Lower leg skin (tissue), 4 donors: ENCODE data around the gene ZNF282. TPM values are rescaled to one million over a fixed set of nuclear protein-coding genes. Genes with fewer than 3 reads are reported as not detected.

Source experiments
- DNase-seq, 2 donors: peaks; one replicate each; pipeline ENCODE4 v3.0.0-alpha.2; 2019; ENCODE audit warnings: low spot score in 2 of 2
- H3K4me3 ChIP-seq: fragments of 200-600 bp; sonication (generic); 2 replicates; pipeline ENCODE4 v1.5.1; 2017; ENCODE audit warnings: mild to moderate bottlenecking, low read depth; ENCODE audit not compliant: poor library complexity, severe bottlenecking
- POLR2A ChIP-seq, 2 donors: fragments of 450-650 bp; IDR thresholded peaks; one replicate each; pipeline ENCODE4 v1.6.1; 2016 to 2017; ENCODE audit warnings: antibody characterized with exemption in 2 of 2, mild to moderate bottlenecking in 1 of 2, moderate library complexity in 1 of 2
- WGBS, 2 donors: methylation state at CpG; one replicate each; pipeline ENCODE4 v1.1.5; 2018; 5-methylcytosine and 5-hydroxymethylcytosine counted together
- intact Hi-C: fragments of 100-400 bp; cut with DNase I; formaldehyde crosslinking; loops from one replicate; pipeline ENCODE4 v1.15.0; 2023; ENCODE audit warnings: low total_unique reads
- total RNA-seq, 4 donors: library from RNA; depleted of rRNA; stranded (reverse); fragments of >200 nt; gene quantifications; one replicate each; pipeline ENCODE4 v1.1.0, GENCODE V29; 2016
- TF ChIP-seq, protein P1 (sequence below), 3 donors: fragments of 450-650 bp; IDR thresholded peaks; one replicate each; pipeline ENCODE4 v1.5.1; 2016; ENCODE audit warnings: antibody characterized with exemption in 3 of 3, mild to moderate bottlenecking in 3 of 3, moderate library complexity in 2 of 3

Gene ZNF282
- total RNA-seq, 4 donors from 2014 or later: 22.4 to 47.5 (median 36.1) TPM

DNA sequence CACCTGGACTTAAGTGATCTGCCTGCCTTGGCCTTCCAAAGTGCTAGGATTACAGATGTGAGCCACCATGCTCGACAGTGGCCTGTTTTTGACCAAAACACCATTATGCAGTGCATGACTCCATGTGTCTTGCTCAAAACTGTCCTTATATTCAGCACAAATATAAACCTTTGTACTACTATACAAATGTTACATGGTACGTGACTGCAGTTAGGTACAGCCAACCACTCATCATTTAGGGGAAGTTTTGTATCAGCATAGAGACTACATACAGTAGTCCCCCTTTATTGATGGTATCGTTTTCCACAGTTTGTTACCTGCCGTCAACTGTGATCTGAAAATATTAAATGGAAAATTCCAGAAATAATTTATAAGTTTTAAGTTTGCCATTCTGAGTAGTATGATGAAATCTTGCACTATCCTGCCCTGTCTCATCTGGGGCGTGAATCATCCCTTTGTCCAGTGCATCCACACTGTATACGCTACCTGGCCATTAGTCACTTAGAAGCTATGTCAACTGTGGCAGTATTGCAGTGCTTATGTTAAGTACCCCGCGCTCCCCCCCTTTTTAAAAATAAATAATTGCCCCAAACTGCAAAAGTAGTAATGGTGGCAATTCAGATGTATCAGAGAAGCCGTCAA, 23.3 kb upstream of the ZNF282 start:
- H3K4me3 ChIP-seq: no peak overlapping the region
- WGBS, 2 donors: 84 to 85% methylated on average over 9 of the region's 9 CpGs
- TF ChIP-seq, protein P1, sequence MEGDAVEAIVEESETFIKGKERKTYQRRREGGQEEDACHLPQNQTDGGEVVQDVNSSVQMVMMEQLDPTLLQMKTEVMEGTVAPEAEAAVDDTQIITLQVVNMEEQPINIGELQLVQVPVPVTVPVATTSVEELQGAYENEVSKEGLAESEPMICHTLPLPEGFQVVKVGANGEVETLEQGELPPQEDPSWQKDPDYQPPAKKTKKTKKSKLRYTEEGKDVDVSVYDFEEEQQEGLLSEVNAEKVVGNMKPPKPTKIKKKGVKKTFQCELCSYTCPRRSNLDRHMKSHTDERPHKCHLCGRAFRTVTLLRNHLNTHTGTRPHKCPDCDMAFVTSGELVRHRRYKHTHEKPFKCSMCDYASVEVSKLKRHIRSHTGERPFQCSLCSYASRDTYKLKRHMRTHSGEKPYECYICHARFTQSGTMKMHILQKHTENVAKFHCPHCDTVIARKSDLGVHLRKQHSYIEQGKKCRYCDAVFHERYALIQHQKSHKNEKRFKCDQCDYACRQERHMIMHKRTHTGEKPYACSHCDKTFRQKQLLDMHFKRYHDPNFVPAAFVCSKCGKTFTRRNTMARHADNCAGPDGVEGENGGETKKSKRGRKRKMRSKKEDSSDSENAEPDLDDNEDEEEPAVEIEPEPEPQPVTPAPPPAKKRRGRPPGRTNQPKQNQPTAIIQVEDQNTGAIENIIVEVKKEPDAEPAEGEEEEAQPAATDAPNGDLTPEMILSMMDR (IDR thresholded peaks at IDR 0.05): no peak
- no peak for TF ChIP-seq POLR2A (IDR thresholded peaks at IDR 0.05)
- intact Hi-C loops: no loop called here
- no peak for DNase-seq

DNA sequence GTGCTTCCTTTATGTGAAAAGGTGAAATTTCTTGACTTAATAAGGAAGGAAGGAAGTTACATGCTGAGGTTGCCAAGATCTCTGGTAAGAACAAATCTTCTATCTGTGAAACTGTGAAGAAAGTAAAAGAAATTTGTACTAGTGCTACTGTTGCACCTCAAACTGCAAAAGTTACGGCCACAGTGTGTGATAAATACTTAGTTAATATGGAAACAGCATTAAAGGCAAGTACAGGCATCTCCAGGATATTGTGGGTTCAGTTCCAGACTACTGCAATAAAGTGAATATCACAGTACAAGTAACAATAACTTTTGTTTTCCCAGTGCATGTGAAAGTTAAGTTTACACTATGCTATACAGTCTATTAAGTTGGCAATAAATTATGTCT, 22.8 kb upstream of the ZNF282 start:
- H3K4me3 ChIP-seq: no peak overlapping the region
- no peak for DNase-seq
- WGBS, 2 donors: 81 to 90% methylated on average over 1 of the region's 1 CpG
- intact Hi-C loops: no loop called here
- no peak for TF ChIP-seq POLR2A (IDR thresholded peaks at IDR 0.05)
- TF ChIP-seq, protein P1 (IDR thresholded peaks at IDR 0.05): no peak

DNA sequence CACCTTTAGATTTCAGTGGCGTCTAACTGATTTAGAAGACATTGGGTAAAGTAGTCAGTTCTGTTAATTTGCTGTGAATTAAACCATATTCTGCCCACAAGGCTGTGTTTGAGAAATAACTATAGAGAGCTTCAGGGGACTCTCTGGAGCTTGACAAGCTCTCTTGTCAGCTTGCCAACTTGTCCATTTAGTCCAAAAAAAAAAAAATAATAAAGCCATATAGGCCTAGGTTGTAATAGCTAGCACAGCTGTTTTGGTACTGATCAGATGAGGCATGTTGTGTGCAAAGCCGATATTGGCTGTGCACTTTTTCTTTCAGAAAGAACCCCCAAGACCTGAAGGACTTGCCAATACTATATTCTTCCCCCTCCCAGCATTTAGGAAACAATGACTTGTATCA, 20.2 kb upstream of the ZNF282 start:
- H3K4me3 ChIP-seq: no peak overlapping the region
- intact Hi-C loops: no loop called here
- WGBS, 2 donors: 96 to 97% methylated on average over 2 of the region's 2 CpGs
- TF ChIP-seq, protein P1 (IDR thresholded peaks at IDR 0.05): no peak
- no peak for TF ChIP-seq POLR2A (IDR thresholded peaks at IDR 0.05)
- no peak for DNase-seq

DNA sequence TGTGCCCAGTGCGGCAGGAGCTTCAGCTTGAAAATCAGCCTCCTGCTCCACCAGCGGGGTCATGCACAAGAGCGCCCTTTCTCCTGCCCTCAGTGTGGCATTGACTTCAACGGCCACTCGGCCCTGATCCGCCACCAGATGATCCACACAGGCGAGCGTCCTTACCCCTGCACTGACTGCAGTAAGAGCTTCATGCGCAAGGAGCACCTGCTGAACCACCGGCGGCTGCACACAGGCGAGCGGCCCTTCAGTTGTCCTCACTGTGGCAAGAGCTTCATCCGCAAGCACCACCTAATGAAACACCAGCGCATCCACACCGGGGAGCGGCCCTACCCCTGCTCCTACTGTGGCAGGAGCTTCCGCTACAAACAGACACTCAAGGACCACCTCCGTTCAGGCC, 16.1 kb upstream of the ZNF282 start:
- 95 to 96% methylated on average over 19 of the region's 19 CpGs for WGBS, 2 donors
- TF ChIP-seq, protein P1 (IDR thresholded peaks at IDR 0.05): no peak
- TF ChIP-seq POLR2A (IDR thresholded peaks at IDR 0.05): no peak
- no peak for DNase-seq
- intact Hi-C loops: no loop called here
- H3K4me3 ChIP-seq: no peak overlapping the region

DNA sequence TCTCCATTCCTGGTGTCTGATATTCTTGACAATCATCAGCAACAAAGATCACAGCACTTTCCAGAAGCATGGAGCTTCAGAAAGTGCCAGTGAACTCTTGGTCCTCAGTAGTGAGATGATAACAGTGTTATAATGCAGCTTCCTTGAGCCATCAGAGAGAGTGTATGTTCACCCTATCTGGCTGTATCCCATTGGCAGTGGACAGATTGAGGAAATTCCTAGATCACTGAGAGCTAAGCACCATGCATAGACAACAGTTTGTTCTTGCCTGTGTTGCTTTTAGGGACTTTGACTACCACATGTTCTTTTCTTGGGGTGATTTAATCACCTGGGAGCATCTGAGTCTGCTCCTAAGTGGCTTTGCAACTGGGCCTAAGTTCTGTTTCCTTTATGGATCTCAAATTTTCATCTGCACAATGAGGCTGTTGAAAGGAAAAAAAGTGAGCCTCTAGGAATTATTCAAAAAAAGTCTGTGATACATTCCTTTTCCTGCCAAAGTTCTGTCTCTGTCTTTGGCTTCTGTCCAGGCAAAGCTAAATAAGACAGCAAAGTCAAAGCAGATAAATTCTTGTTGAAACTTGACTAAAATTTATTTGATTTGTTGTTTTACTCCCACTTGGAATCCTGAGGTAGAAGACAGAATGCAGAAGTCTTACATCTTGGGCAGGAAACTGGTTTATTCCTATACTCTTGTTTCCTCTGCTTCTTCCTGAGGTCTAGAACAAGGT, 14.5 kb upstream of the ZNF282 start:
- TF ChIP-seq, protein P1 (IDR thresholded peaks at IDR 0.05): no peak
- TF ChIP-seq POLR2A (IDR thresholded peaks at IDR 0.05): no peak
- no peak overlapping the region for H3K4me3 ChIP-seq
- intact Hi-C loops: no loop called here
- no peak for DNase-seq

DNA sequence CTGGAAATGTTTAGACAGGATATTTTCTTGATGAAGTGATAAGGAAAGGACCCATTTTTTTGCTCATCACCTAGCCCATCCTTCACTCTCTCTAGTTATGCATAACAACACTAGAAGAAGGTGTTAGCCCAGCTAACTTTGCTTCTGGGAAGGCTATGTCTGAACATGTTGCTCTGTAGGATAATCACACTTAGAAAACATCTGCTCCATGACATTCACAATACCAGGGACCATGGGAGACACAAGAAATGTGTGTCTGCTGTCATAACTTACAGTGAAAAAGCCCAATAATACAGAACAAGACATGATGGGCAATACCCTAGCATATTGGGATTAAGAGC, 13.9 kb upstream of the ZNF282 start:
- TF ChIP-seq, protein P1 (IDR thresholded peaks at IDR 0.05): no peak
- no peak for TF ChIP-seq POLR2A (IDR thresholded peaks at IDR 0.05)
- intact Hi-C loops: no loop called here
- no peak overlapping the region for H3K4me3 ChIP-seq
- DNase-seq: no peak
